GM20431 (cell line): ENCODE results near the gene COA6.

Source experiments
- in situ Hi-C: fragments of 300-500 bp; cut with MseI, MboI; formaldehyde crosslinking; loops from one replicate; pipeline ENCODE4 v1.15.0; 2020; ENCODE audit warnings: low sequenced_read_pairs; ENCODE audit not compliant: unreplicated experiment

The COA6 gene

DNA sequence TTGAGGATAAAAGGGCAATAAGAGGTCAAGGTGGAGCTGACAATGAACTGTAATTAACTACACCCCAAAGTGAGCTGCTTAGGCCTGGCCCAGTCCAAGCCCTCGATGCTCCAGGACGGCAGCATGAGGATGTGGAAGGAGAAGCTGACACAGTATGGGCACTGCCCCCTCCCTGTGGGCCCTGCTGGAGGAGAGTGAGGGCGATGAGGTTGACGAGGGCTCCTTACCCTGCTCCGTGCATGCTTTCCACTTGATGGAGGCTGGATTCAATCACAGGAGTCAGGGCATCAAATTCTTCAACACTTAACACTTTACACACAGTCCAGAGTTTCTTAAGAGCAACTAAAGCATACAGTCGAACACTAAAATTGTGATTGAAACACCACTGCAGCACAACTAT lies 32.4 kb downstream of the COA6 start:
- in situ Hi-C loops = no loop called here

DNA sequence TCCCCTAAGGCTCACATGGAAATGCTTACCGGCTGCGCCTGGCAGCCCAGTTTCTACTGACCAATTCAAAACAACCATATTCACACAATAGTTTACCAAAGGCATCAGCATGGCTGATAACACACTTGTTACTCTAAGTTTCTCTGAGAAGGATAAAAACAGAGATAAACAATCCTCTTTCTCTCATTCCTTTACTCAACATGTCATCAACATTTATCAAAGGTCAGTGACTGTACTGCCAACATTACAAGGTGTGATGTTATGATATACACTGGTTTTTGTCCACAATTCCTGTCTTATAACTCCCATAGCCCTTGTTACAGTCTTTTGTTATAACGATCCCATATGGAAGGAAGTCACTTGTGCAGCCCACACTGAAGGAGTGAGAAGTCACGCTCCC lies 33.6 kb downstream of the COA6 start:
- in situ Hi-C loops = no loop called here

DNA sequence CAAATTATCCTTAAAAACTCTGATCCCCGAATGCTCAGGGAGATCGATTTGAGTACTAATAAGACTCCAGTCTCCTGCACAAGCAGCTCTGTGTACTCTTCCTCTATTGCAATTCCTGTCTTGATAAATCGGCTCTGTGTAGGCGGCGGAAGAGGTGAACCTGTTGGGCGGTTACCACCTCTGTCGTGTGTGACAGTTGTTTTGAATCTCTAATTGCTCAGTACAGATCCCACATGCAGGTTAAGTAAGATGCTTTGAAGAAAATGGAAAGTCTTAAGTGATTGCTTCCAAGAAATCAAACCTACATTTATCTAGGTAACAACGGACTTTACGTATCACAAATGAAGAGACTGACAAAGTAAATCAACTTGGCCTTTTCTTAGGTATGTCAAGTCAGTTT lies 35.5 kb downstream of the COA6 start:
- in situ Hi-C loops = no loop called here

DNA sequence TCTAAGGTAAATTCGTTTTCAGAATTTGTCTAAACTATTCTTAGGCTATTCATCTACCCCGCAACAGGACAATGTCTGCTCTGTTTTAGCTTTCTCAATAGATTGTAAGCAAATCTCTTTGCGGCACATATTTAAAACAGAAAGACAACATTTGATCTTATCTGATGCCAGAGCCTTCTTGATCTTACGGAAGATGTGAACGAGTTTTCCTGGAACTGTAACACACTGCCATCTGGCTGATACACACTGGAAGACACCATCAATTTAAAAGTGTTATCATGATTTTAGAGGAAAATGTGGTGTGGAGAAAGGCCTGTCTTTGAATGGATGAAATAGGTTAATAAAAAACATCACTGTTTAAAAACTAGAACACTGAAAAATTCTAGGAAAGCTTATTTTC lies 36.1 kb downstream of the COA6 start:
- in situ Hi-C loops = no loop called here

DNA sequence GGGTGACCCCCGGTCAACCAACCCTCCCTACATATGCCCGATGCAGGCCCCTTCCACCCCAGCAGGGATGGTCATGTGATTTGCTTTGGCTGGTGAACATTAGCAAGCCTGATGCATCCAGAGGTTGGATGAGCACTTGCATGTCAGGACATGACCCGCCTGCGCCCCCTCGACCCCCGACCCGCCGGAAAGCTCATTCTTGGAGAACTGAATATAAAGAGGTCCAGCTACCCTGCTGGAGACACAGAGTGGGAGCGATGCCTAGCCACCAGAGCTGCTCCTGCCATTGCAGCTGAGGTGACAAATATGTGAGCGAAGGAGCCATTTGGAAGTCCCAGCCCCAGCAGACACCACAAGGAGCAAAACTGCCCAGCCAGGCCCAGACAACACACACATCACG lies 39.6 kb downstream of the COA6 start:
- in situ Hi-C loops = no loop called here

DNA sequence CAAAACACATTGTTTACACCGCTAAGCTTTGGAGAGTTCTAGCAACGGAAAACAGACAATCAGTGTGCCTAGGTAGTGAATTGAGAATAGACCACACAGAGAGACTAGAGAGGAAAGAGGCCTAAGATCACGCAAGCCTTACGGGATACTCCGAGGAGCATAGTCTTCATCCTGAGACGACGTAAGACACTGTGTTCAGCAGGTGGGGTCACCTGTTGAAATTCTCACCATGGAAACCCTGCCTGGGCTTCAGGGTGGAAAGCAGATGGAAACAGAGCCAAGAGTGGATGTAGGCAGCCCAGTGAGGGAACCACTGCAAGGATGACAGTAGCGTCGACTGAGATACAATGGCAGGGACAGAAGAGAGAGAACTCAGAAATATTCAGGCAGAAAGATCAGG lies 40.2 kb downstream of the COA6 start:
- in situ Hi-C loops = no loop called here

DNA sequence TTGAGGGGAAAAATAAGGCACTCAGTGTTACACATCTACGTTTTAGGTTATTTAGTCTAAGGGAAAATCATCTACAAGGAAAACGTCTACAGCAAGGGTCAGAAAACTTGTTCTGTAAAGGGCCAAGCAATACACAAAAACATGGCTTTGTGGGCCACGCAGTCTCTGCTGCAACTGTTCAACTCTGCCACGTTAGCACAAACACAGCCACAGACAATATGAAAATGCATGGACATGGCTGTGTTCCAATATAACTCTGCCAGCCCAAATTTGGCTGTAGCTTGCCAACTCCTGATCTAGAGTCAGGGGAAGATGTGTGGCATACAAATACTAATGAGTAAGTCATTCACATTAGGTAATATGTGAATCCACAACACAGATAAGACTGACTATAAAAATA lies 40.7 kb downstream of the COA6 start:
- in situ Hi-C loops = no loop called here

DNA sequence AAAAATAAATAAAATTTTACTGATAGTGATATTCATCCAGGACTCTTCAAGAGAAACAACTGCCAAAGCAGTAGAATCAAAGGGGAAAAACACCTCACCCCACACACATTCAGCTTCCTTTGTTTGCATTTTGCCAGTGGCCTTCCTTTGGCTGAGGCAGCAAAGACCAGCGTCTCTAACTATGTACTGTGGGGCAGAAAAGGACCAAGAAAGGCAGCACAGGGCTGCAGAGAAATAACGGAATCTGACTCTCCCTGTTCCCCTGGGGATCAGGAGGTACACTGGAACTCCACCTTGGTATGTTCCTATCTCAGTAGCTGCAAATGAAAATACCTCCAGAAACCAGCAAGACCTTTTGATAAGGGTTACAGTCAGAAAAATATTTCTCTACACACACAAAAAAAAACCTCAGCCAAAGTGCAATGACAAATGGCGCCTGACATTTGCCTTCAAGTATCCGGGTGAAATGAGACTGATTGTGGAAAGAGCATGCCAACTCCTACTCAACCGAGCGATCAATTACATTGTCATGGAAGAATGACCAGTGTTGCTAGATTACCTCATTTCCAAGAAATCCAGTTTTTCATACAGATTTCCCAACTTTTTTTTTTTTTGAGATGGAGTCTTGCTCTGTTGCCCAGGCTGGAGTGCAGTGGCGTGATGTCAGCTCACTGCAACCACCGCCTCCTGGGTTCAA lies 54.8 kb downstream of the COA6 start:
- in situ Hi-C loops = no loop called here

DNA sequence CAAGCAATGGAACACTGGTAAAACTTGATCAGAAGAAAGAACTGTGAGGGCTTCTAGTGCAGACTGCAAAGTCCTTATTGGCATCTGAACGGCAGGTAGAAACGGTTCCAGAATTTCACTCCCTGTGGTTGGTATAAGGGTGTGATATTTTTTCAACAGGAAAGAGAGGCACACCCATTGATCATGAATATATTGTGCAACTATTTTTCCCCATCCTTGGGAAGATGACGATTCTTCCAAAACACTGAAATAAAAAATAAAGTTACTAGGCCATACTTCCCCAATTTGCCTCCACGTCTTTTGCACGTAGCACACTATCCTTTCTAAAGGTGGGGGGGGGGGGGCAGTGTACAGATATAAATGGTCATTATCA lies 56.2 kb downstream of the COA6 start:
- in situ Hi-C loops = no loop called here

DNA sequence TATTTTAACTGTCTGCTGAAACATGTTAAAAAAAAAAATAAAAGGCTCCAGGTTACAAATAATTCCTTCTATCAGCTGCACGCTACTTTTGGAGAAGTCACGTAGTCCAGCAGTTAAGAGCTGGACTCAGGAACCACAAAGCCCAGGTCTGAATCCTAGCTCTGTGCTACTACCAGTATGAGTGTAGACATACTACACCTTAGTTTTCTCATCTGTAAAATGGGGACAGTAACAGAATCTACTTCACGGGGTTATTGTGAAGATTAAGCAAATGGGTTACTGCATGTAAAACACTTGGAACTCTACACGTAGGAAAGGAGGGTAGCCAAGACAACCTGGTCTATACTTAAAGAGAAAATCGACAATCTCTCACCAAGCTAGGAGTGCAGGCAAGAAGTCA lies 57.4 kb downstream of the COA6 start:
- in situ Hi-C loops = no loop called here

DNA sequence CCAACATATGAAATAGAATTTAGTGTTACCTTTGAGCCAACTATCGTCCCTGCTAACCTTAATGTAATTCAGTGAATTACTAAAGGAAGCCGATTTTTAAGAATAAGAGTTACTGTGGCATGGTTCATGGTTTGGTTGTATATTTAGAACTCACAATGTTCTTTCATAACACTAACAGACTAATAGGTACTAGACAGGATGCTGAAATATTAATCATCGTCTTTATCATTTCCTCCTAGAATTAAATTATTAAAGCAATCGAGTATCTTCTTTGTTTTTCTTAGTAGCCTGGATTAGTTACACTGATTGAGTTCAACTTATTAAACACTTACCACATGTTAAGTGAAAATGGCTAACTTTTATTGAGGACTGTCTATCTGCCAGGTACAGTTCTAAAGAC lies 58.0 kb downstream of the COA6 start:
- in situ Hi-C loops = no loop called here

DNA sequence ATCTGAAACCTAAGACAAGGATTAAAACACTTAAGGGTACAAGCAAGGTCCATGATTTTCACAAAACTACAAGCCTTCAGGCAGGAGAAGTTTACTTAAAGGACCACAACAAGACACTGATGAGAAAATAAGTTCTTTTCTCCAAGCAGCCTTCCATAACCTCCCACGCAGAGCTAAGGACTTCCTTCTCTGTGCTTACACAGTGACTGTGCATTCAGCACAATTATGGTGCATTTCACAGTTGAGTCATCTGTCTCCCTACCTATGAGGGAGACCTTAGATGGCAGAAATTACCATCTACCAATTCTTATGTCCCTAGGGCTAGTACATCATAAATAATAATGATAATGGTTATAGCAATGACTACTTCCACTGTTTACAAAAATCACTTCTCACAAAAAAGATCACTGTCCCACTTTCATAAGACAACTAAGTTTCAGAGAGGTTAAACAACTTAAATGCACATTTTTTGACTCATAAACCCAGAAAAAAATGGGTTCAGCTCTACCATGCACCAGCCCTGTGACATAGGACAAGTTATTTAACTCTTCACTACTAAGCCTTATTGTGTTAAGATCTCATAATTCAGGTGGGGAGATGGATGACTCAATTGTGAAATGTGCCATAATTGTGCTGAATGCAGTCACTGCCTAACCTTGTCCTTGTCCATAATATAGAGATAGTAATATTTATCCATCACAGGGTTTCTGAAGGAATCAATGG lies 60.5 kb downstream of the COA6 start:
- in situ Hi-C loops = no loop called here
